CD4-positive, CD25-positive, alpha-beta regulatory T cell (primary cell): Measurements from ENCODE around the gene SLBP. TPM values are rescaled to one million over a fixed set of nuclear protein-coding genes. Genes with fewer than 3 reads are reported as not detected.

Experiments
- ATAC-seq, 2 donors: fragments of 150-1000 bp; cut with Tn5 transposase; one replicate each; pipeline ENCODE4 v1.10.0; 2021; ENCODE audit warnings: low read depth in 2 of 2, moderate number of reproducible peaks in 2 of 2, moderate library complexity in 1 of 2
- DNase-seq, 3 donors: peaks; one replicate each; pipeline versions ENCODE4 v3.0.0 to v3.0.0-alpha.2; 2012 to 2022; ENCODE audit warnings: mixed read lengths in 1 of 3
- H3K27ac ChIP-seq: one replicate; pipeline ENCODE4 v1.7.0; 2013; ENCODE audit warnings: mild to moderate bottlenecking, low read length; ENCODE audit not compliant: insufficient read depth, poor library complexity, severe bottlenecking
- H3K27me3 ChIP-seq: one replicate; pipeline ENCODE4 v1.7.0; 2013; ENCODE audit warnings: low read length; ENCODE audit not compliant: control insufficient read depth, insufficient read depth
- H3K36me3 ChIP-seq: one replicate; pipeline ENCODE4 v1.7.0; 2013; ENCODE audit warnings: mild to moderate bottlenecking, low read length, moderate library complexity; ENCODE audit not compliant: control insufficient read depth, insufficient read depth
- H3K4me1 ChIP-seq: 2 replicates; pipeline ENCODE4 v1.7.0; 2013; ENCODE audit warnings: mild to moderate bottlenecking, low read length; ENCODE audit not compliant: insufficient read depth, control insufficient read depth, poor library complexity, severe bottlenecking
- H3K4me3 ChIP-seq: one replicate; pipeline ENCODE4 v1.7.0; 2013; ENCODE audit warnings: low read depth, mild to moderate bottlenecking, low read length, moderate library complexity
- H3K9me3 ChIP-seq, 2 experiments: 1 replicate in 1 of 2; 2 replicates in 1 of 2; pipeline ENCODE4 v1.7.0; 2013; ENCODE audit warnings: low read length in 2 of 2, mild to moderate bottlenecking in 1 of 2, moderate library complexity in 1 of 2; ENCODE audit not compliant: control insufficient read depth in 2 of 2
- H3K27ac Mint-ChIP-seq, 3 donors: one replicate each; pipeline ENCODE4 v1.8.0; 2020 to 2022; ENCODE audit warnings: mild to moderate bottlenecking in 3 of 3, mixed read lengths in 3 of 3, moderate library complexity in 2 of 3
- H3K27me3 Mint-ChIP-seq: one replicate; pipeline ENCODE4 v1.8.0; 2022; ENCODE audit warnings: mild to moderate bottlenecking, mixed read lengths
- H3K36me3 Mint-ChIP-seq: one replicate; pipeline ENCODE4 v1.8.0; 2020; ENCODE audit warnings: mixed read lengths
- H3K4me1 Mint-ChIP-seq, 4 donors: one replicate each; pipeline ENCODE4 v1.8.0; 2020 to 2022; ENCODE audit warnings: mixed read lengths in 4 of 4, mild to moderate bottlenecking in 1 of 4
- H3K4me3 Mint-ChIP-seq, 4 donors: one replicate each; pipeline ENCODE4 v1.8.0; 2020 to 2022; ENCODE audit warnings: mild to moderate bottlenecking in 4 of 4, mixed read lengths in 4 of 4, moderate library complexity in 3 of 4
- H3K9me3 Mint-ChIP-seq, 7 donors: one replicate each; pipeline ENCODE4 v1.8.0; 2020 to 2022; ENCODE audit warnings: mixed read lengths in 7 of 7, mild to moderate bottlenecking in 3 of 7, moderate library complexity in 2 of 7
- polyA plus RNA-seq, 4 donors: library from polyadenylated mRNA; unstranded; fragments of 300-500 nt; fragmentation: Illumina TruSeq; gene quantifications; one replicate each; pipeline ENCODE4 v1.2.3, GENCODE V29; 2021
- total RNA-seq: library from RNA; stranded (reverse); gene quantifications from one replicate; pipeline ENCODE4 v1.2.3, GENCODE V29; 2022

SLBP gene
- total and polyA plus RNA-seq, 5 donors from 2014 or later: 36.7 to 83.8 (median 77.5) TPM

- Mint-ChIP-seq H3K27me3 (no peaks in the 10 kb centered on the region), H3K4me3 (no peak overlapping the region), H3K27ac (no peak overlapping the region), H3K9me3 (no peaks in the 10 kb centered on the region), H3K36me3 (no peaks in the 10 kb centered on the region), H3K4me1 (no peaks in the 10 kb centered on the region)
- Histone ChIP-seq H3K27me3 (no peaks in the 10 kb centered on the region), H3K36me3 (peaks cover 19% of the 10 kb centered on the region), H3K4me3 (no peak overlapping the region), H3K9me3 (no peaks in the 10 kb centered on the region), H3K4me1 (peaks cover 10% of the 10 kb centered on the region), H3K27ac (no peak overlapping the region)
- ATAC-seq (no peak), DNase-seq (no peak)
Measured at GRCh38 chr4:1746919-1747602, 34.9 kb upstream of the SLBP start.

DNA sequence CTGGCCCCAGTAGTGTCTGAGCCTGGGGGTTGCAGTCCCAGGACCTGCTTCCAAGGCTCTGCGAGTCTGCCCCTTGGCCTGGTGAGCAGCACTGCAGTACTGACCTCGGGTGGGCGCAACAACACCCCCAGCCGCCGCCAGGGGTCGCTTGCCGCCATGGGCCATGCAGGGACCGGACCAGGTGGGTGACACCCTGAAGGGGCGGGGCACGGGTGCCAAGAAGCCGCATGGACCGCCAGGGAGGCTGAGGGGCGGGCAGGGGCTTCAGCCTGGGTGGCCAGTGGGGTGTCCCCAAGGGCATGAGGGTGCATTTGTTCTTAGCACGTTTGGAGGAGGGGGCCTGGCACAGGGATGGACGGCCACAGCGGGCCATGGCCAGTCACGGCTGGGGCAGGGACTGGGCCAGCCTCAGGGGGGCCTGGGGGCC is 34.2 kb upstream of the SLBP start:
- H3K36me3 Mint-ChIP-seq: no peaks in the 10 kb centered on the region
- H3K27ac Mint-ChIP-seq: no peak overlapping the region
- Histone ChIP-seq H3K4me3 (no peak overlapping the region), H3K27me3 (no peaks in the 10 kb centered on the region), H3K9me3 (no peaks in the 10 kb centered on the region), H3K4me1 (peaks cover 8% of the 10 kb centered on the region), H3K27ac (no peak overlapping the region), H3K36me3 (peaks cover 27% of the 10 kb centered on the region)
- peak; percentile 64 to 65 for ATAC-seq
- no peaks in the 10 kb centered on the region for H3K4me1 Mint-ChIP-seq
- peak; percentile 66 to 77 (median 66) for DNase-seq
- H3K4me3 Mint-ChIP-seq: no peak overlapping the region
- H3K9me3 Mint-ChIP-seq: no peaks in the 10 kb centered on the region
- no peaks in the 10 kb centered on the region for H3K27me3 Mint-ChIP-seq

GRCh38 chr4:1745697-1746096 is 33.6 kb upstream of the SLBP start:
- H3K9me3 Mint-ChIP-seq: no peaks in the 10 kb centered on the region
- Histone ChIP-seq H3K36me3 (peaks cover 33% of the 10 kb centered on the region), H3K27ac (no peak overlapping the region), H3K4me3 (no peak overlapping the region), H3K4me1 (peaks cover 8% of the 10 kb centered on the region), H3K9me3 (no peaks in the 10 kb centered on the region), H3K27me3 (no peaks in the 10 kb centered on the region)
- no peaks in the 10 kb centered on the region for H3K36me3 Mint-ChIP-seq
- no peak overlapping the region for H3K27ac Mint-ChIP-seq
- H3K27me3 Mint-ChIP-seq: no peaks in the 10 kb centered on the region
- H3K4me1 Mint-ChIP-seq: no peaks in the 10 kb centered on the region
- no peak overlapping the region for H3K4me3 Mint-ChIP-seq
- no peak for ATAC-seq
- no peak for DNase-seq

- no peaks in the 10 kb centered on the region for H3K27me3 Mint-ChIP-seq
- DNase-seq (no peak), ATAC-seq (no peak)
- H3K4me1 ChIP-seq: peaks cover 8% of the 10 kb centered on the region
- peaks cover 38% of the 10 kb centered on the region for H3K36me3 ChIP-seq
- H3K27me3 ChIP-seq: no peaks in the 10 kb centered on the region
- no peak overlapping the region for H3K27ac ChIP-seq
- no peaks in the 10 kb centered on the region for H3K9me3 Mint-ChIP-seq
- no peak overlapping the region for H3K4me3 ChIP-seq
- no peaks in the 10 kb centered on the region for H3K4me1 Mint-ChIP-seq
- no peak overlapping the region for H3K27ac Mint-ChIP-seq
- no peaks in the 10 kb centered on the region for H3K9me3 ChIP-seq
- no peaks in the 10 kb centered on the region for H3K36me3 Mint-ChIP-seq
- no peak overlapping the region for H3K4me3 Mint-ChIP-seq
Measured at GRCh38 chr4:1745165-1745564, 33.0 kb upstream of the SLBP start.

GRCh38 chr4:1744552-1744951 is 32.4 kb upstream of the SLBP start:
- Mint-ChIP-seq H3K27ac (no peak overlapping the region), H3K36me3 (no peaks in the 10 kb centered on the region), H3K4me1 (no peaks in the 10 kb centered on the region), H3K4me3 (no peak overlapping the region), H3K27me3 (no peaks in the 10 kb centered on the region), H3K9me3 (no peaks in the 10 kb centered on the region)
- no peak overlapping the region for H3K4me3 ChIP-seq
- no peaks in the 10 kb centered on the region for H3K9me3 ChIP-seq
- no peak for DNase-seq
- H3K4me1 ChIP-seq: peaks cover 8% of the 10 kb centered on the region
- no peak for ATAC-seq
- no peaks in the 10 kb centered on the region for H3K27me3 ChIP-seq
- peaks cover 43% of the 10 kb centered on the region for H3K36me3 ChIP-seq
- H3K27ac ChIP-seq: no peak overlapping the region

DNA sequence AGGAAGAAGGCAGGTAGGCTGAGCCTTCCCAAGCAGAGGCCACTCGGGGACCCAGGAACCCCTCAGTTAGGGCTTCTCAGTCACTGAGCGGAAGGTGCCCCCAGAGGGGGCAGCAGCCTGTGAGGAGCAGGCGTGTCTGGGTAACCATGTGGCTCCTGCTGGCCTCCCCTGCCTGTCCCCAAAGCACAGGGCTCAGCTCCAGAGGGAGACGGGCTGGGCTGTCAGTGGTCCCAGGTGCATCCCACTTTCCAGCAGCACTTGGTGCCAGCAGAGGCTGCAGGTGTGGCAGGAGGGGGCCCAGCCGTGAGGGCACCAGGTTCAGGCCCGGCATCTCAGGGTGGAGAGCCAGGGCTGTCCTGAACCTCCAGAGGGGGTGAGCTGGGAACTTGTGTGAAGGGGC is 31.9 kb upstream of the SLBP start:
- Mint-ChIP-seq H3K36me3 (peaks cover 1% of the 10 kb centered on the region), H3K27ac (peak overlapping the region in 2 of 3 donors; percentile 42 to 63), H3K9me3 (peaks cover 0 to under 1% (median 0%) of the 10 kb centered on the region in 7 donors), H3K4me3 (no peak overlapping the region), H3K4me1 (no peaks in the 10 kb centered on the region), H3K27me3 (no peaks in the 10 kb centered on the region)
- H3K36me3 ChIP-seq: peaks cover 48% of the 10 kb centered on the region
- H3K4me3 ChIP-seq: no peak overlapping the region
- H3K9me3 ChIP-seq: no peaks in the 10 kb centered on the region
- DNase-seq: no peak
- H3K4me1 ChIP-seq: peaks cover 8% of the 10 kb centered on the region
- H3K27ac ChIP-seq: no peak overlapping the region
- H3K27me3 ChIP-seq: no peaks in the 10 kb centered on the region
- no peak for ATAC-seq

DNA sequence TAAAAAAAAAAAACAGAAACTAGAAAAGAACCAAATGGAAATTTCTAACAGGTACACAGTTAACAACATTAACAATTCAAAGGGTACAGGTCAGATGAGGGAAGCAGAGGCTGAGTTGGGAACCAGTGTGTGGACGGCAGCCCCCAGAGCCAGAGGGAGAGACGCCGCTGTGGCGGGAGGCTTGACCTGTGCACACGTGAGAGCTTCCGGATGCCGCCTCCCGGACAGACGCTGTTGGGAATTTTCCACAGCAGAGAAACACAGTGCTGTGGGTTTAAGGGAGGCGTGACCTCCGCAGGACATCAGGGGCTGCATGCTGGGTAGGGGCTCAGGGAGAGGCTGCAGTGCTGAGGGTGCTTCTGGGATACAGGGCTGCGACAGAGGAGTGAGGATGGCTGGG is 31.4 kb upstream of the SLBP start:
- Mint-ChIP-seq H3K27me3 (no peaks in the 10 kb centered on the region), H3K4me3 (no peak overlapping the region), H3K27ac (peak overlapping the region in 2 of 3 donors; percentile 42 to 63), H3K4me1 (no peaks in the 10 kb centered on the region), H3K36me3 (peaks cover 6% of the 10 kb centered on the region), H3K9me3 (peaks cover 0 to 5% (median 2%) of the 10 kb centered on the region in 7 donors)
- ATAC-seq (no peak), DNase-seq (no peak)
- H3K4me3 ChIP-seq: no peak overlapping the region
- peaks cover 51% of the 10 kb centered on the region for H3K36me3 ChIP-seq
- H3K9me3 ChIP-seq: peaks cover 2% of the 10 kb centered on the region in 2 experiments
- H3K27ac ChIP-seq: no peak overlapping the region
- H3K27me3 ChIP-seq: no peaks in the 10 kb centered on the region
- peaks cover 6% of the 10 kb centered on the region for H3K4me1 ChIP-seq

DNA sequence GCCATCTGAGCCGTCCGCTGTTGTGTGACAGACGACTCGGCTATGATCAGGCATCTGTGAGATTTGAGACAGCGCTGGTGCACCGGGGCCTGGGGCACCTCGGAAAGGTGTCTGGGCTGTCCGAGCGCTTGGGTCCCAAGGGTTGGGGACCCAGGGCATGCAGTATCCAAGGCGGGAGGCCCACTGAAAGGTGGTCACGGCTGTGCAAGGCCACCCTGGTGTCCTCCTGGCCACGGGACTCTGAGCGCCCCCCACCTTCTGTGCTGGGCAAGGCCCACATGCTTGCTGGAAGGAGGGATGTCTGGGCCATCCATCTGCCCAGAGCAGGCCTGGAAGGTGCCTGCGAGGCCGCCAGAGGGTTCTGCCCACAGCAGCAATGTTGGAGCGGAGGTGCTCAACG is 29.1 kb upstream of the SLBP start:
- no peak overlapping the region for H3K27ac ChIP-seq
- no peak for DNase-seq
- no peak for ATAC-seq
- Mint-ChIP-seq H3K9me3 (peaks cover 0 to 13% (median 3%) of the 10 kb centered on the region in 7 donors), H3K4me1 (no peaks in the 10 kb centered on the region), H3K36me3 (peaks cover 13% of the 10 kb centered on the region), H3K27me3 (no peaks in the 10 kb centered on the region), H3K27ac (no peak overlapping the region), H3K4me3 (no peak overlapping the region)
- H3K9me3 ChIP-seq: peaks cover 6 to 20% of the 10 kb centered on the region in 2 experiments
- H3K4me3 ChIP-seq: no peak overlapping the region
- H3K4me1 ChIP-seq: peaks cover 2% of the 10 kb centered on the region
- H3K27me3 ChIP-seq: no peaks in the 10 kb centered on the region
- peaks cover 74% of the 10 kb centered on the region for H3K36me3 ChIP-seq
